ENCODE results near the gene ITGB4. TPM values are rescaled to one million over a fixed set of nuclear protein-coding genes. Genes with fewer than 3 reads are reported as not detected.

The ITGB4 gene
- total and polyA plus RNA-seq, 9 of the 15 experiments (the other 6 are each of a cell fraction or from before 2014, with no cell fraction given) = 0.05 to 2.8 (median 0.76) TPM; not detected in 3

GRCh38 chr17:75679706-75680211 is 41.5 kb upstream of the ITGB4 start:
- Histone ChIP-seq H2AFZ (ENCODE audit: low read depth, low read length) (no peak overlapping the region), H3K36me3 (ENCODE audit: control insufficient read depth, insufficient read depth, low read length) (peaks cover 62% of the 10 kb centered on the region), H3K4me1 (replicated peaks in 1 of 2; ENCODE audit: control insufficient read depth in 2 of 2, insufficient read depth in 2 of 2, low read length in 2 of 2) (peaks cover 0 to 15% of the 10 kb centered on the region in 2 experiments; a peak in 2 of 5 replicates), H3K9me1 (ENCODE audit: control insufficient read depth, insufficient read depth, low read length) (peaks cover 5% of the 10 kb centered on the region), H3K79me2 (ENCODE audit: control insufficient read depth, insufficient read depth, low read length) (peaks cover 53% of the 10 kb centered on the region), H3K9me3 (replicated peaks; ENCODE audit: control insufficient read depth, insufficient read depth, low read depth, low read length) (no peaks in the 10 kb centered on the region), H3K4me3 (no peak overlapping the region), H3K27me3 (ENCODE audit: control insufficient read depth in 2 of 2, insufficient read depth in 2 of 2, low read length in 2 of 2) (no peaks in the 10 kb centered on the region), H3K27ac (ENCODE audit: extremely low read depth, low read depth, low read length) (no peak overlapping the region), H4K20me1 (replicated peaks; ENCODE audit: control insufficient read depth, insufficient read depth, low read length) (no peaks in the 10 kb centered on the region; the same call in 1 of the 2 replicates), H3K4me2 (ENCODE audit: insufficient read depth, low read length) (no peak overlapping the region), H3K9ac (ENCODE audit: insufficient read depth in 1 of 2, low read depth in 2 of 2, low read length in 2 of 2) (peak overlapping the region in 1 of 2 experiments; percentile 50; a peak in 1 of 4 replicates)
- DNase-seq (ENCODE audit: extremely low read depth in 1 of 4, low spot score in 3 of 4) (no peak), FAIRE-seq (no peak), ATAC-seq (no peak)
- ChIA-PET CTCF (ENCODE audit: low intra/inter-chr PET ratio) (interaction anchor here (0.7 kb wide), 1 partner anchor 68 kb away, joined by 4 read pairs; no protein-coding TSS in a partner anchor), POLR2A (interaction anchor here (0.6 to 1.3 kb wide), 2 partner anchors 19 to 39 kb away, joined by 3 to 4 read pairs; no protein-coding TSS in a partner anchor)
- in situ Hi-C loops (cut with MboI) (no loop called here), intact Hi-C loops (cut with micrococcal nuclease) (no loop called here)
- no TSS peak for BruUV-seq (replicated peaks)
- 79% methylated on average over 10 of the region's 11 CpGs for WGBS (ENCODE audit: insufficient coverage, low coverage, missing lambda C conversion rate)
- no peak for TF ChIP-seq HNRNPK (IDR thresholded peaks at IDR 0.05; ENCODE audit: low read depth, low read length, poor library complexity, severe bottlenecking)
- peak in 1 of 3 experiments; percentile 21; a peak in 2 of 6 replicates for TF ChIP-seq CTCF (IDR thresholded peaks at IDR 0.05 in 2 of 3, conservative IDR thresholded peaks at IDR 0.05 in 1 of 3; ENCODE audit: insufficient read depth in 2 of 3, low read depth in 1 of 3, low read length in 3 of 3)
- no peak for TF ChIP-seq ZNF274 (IDR thresholded peaks at IDR 0.05; ENCODE audit: borderline replicate concordance, low read depth, low read length)
- TF ChIP-seq TBL1XR1 (IDR thresholded peaks at IDR 0.05; ENCODE audit: low read length in 2 of 2) = no peak
- peak in 1 of 2 experiments; percentile 19; a peak in 1 of 4 replicates for TF ChIP-seq RAD21 (CRISPR knock-in tag; conservative IDR thresholded peaks at IDR 0.05 in 1 of 2, IDR thresholded peaks at IDR 0.05 in 1 of 2)
- TF ChIP-seq PRDM10 (IDR thresholded peaks at IDR 0.05; ENCODE audit: partially characterized antibody) = no peak
- TF ChIP-seq ZNF717 (CRISPR knock-in tag; IDR thresholded peaks at IDR 0.05) = no peak

Data from K562 (cell line).